GM19240 (cell line): ENCODE measurements around the gene CPA2.
"Not testable (repeated sequence)": the region's sequence is repeated elsewhere in the genome, so short reads cannot be mapped to it uniquely, and the experiment has no call there.

Source experiments
- DNase-seq: peaks from one replicate; pipeline ENCODE4 v3.0.0; 2011; ENCODE audit warnings: low spot score; ENCODE audit not compliant: insufficient read length

Gene CPA2

GRCh38 chr7:130266258-130266960 is at the start of gene CPA2:
TSS of gene CPA2 (plus strand) at chr7:130266863. CDS start at chr7:130266882, 19 bp downstream.
- DNase-seq: no peak

- no peak for DNase-seq
Observed at GRCh38 chr7:130218806-130219620, 47.6 kb upstream of the CPA2 start.

- no peak for DNase-seq
Observed at GRCh38 chr7:130219871-130220270, 46.8 kb upstream of the CPA2 start.

- no peak for DNase-seq
Observed at GRCh38 chr7:130221746-130222145, 44.9 kb upstream of the CPA2 start.

GRCh38 chr7:130223646-130224045 is 43.0 kb upstream of the CPA2 start:
- no peak for DNase-seq

- no peak for DNase-seq
Observed at GRCh38 chr7:130224210-130224609, 42.5 kb upstream of the CPA2 start.

GRCh38 chr7:130224923-130225322 is 41.7 kb upstream of the CPA2 start:
- not testable (repeated sequence) for DNase-seq

GRCh38 chr7:130226333-130226732 is 40.3 kb upstream of the CPA2 start:
- DNase-seq: no peak

- DNase-seq: no peak
Observed at GRCh38 chr7:130227883-130228575, 38.6 kb upstream of the CPA2 start.

GRCh38 chr7:130228840-130229502 is 37.7 kb upstream of the CPA2 start:
- DNase-seq: no peak

GRCh38 chr7:130229981-130230380 is 36.7 kb upstream of the CPA2 start:
- DNase-seq: not testable (repeated sequence)

- DNase-seq: no peak
Observed at GRCh38 chr7:130231792-130232191, 34.9 kb upstream of the CPA2 start.

- DNase-seq: no peak
Observed at GRCh38 chr7:130232209-130232608, 34.5 kb upstream of the CPA2 start.

GRCh38 chr7:130234078-130234477 is 32.6 kb upstream of the CPA2 start:
- DNase-seq: no peak

GRCh38 chr7:130236361-130236760 is 30.3 kb upstream of the CPA2 start:
- DNase-seq: not testable (repeated sequence)

GRCh38 chr7:130240240-130240639 is 26.4 kb upstream of the CPA2 start:
- DNase-seq: no peak

GRCh38 chr7:130242198-130243014 is 24.3 kb upstream of the CPA2 start:
- peak; percentile 36 for DNase-seq

- DNase-seq: not testable (repeated sequence)
Observed at GRCh38 chr7:130243486-130243885, 23.2 kb upstream of the CPA2 start.

GRCh38 chr7:130246491-130246890 is 20.2 kb upstream of the CPA2 start:
- DNase-seq: not testable (repeated sequence)

GRCh38 chr7:130248842-130249241 is 17.8 kb upstream of the CPA2 start:
- DNase-seq: not testable (repeated sequence)

GRCh38 chr7:130249626-130250025 is 17.0 kb upstream of the CPA2 start:
- DNase-seq: not testable (repeated sequence)
